ENCODE results near the gene AGAP5. TPM values are rescaled to one million over a fixed set of nuclear protein-coding genes. Genes with fewer than 3 reads are reported as not detected.
A peak's percentile ranks its signal among the peaks of the same experiment; 100 is the strongest.

The AGAP5 gene
- total and polyA plus RNA-seq, 9 of the 15 experiments (the other 6 are each of a cell fraction or from before 2014, with no cell fraction given), result 0.32 to 7.5 (median 5.3) TPM

DNA sequence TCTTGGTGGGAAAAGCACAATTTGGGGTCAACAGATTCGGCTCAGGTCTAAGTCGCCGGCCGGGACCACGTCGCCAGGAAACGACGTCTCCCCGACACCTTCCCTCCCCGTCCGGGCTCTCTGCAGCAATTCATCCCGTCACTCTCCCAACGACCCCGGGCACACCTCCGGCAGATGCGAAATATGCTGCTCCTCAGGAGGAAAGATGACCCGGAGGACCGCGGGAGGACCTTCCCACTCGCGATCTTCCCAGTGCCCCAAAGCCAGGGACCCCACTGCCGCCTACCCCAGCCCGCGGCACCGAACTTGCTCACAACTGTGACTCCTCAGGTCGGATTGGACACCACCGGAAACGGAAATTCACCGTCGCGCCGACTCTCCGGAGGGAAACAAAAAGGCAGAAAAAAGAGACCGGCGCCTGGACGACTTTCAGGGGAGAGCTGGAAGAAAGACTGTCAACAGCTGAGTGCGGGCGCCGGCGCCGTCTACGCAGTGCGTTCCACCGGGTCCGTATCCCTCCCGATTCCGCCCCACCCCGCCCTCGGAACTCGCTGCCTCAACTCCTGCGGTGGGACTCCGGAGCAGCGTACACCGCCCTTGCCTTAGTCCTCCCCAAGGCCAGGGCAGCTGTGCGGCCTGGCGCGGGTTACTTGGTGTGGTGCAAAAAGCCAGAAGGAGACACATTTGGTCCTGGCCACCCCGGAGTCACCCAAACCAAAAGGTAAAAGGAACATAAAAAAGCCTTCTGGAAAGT lies 32.4 kb upstream of the AGAP5 start:
- FAIRE-seq, result peak; percentile 79
- no peaks in the 10 kb centered on the region for H4K20me1 ChIP-seq (replicated peaks; ENCODE audit: control insufficient read depth, insufficient read depth, low read length)
- TF ChIP-seq ZNF174 (CRISPR knock-in tag; IDR thresholded peaks at IDR 0.05) (no peak), ZNF717 (CRISPR knock-in tag; IDR thresholded peaks at IDR 0.05) (no peak), MAFF (IDR thresholded peaks at IDR 0.05; ENCODE audit: low read length) (no peak), CBFA2T2 (conservative IDR thresholded peaks at IDR 0.05) (no peak), CREM (IDR thresholded peaks at IDR 0.05; ENCODE audit: low read depth) (peak; percentile 97), ZNF699 (CRISPR knock-in tag; IDR thresholded peaks at IDR 0.05; ENCODE audit: insufficient replicate concordance) (no peak), JUN (IDR thresholded peaks at IDR 0.05; ENCODE audit: borderline replicate concordance, low read depth, low read length) (no peak), JUN (CRISPR knock-in tag; IDR thresholded peaks at IDR 0.05; ENCODE audit: borderline replicate concordance) (no peak), STAT5A (IDR thresholded peaks at IDR 0.05; ENCODE audit: borderline replicate concordance, low read length) (no peak), ZFX (CRISPR knock-in tag; IDR thresholded peaks at IDR 0.05) (peak; percentile 95), MCM3 (IDR thresholded peaks at IDR 0.05) (no peak), ZNF263 (CRISPR knock-in tag; IDR thresholded peaks at IDR 0.05; ENCODE audit: borderline replicate concordance) (peak; percentile 81), CHD1 (IDR thresholded peaks at IDR 0.05; ENCODE audit: low read length) (peak; percentile 63), SRSF7 (optimal IDR thresholded peaks at IDR 0.05; ENCODE audit: low read depth, low read length) (no peak), SMARCA4 (IDR thresholded peaks at IDR 0.05) (no peak), ZBTB17 (CRISPR knock-in tag; IDR thresholded peaks at IDR 0.05) (peak; percentile 47; the same call in 1 of the 2 replicates), ZNF436 (CRISPR knock-in tag; IDR thresholded peaks at IDR 0.05) (no peak)
- TF ChIP-seq, protein P1, sequence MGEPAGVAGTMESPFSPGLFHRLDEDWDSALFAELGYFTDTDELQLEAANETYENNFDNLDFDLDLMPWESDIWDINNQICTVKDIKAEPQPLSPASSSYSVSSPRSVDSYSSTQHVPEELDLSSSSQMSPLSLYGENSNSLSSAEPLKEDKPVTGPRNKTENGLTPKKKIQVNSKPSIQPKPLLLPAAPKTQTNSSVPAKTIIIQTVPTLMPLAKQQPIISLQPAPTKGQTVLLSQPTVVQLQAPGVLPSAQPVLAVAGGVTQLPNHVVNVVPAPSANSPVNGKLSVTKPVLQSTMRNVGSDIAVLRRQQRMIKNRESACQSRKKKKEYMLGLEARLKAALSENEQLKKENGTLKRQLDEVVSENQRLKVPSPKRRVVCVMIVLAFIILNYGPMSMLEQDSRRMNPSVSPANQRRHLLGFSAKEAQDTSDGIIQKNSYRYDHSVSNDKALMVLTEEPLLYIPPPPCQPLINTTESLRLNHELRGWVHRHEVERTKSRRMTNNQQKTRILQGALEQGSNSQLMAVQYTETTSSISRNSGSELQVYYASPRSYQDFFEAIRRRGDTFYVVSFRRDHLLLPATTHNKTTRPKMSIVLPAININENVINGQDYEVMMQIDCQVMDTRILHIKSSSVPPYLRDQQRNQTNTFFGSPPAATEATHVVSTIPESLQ (CRISPR knock-in tag; IDR thresholded peaks at IDR 0.05), result 0 out of 2 replicates have a peak, but pooled peaks have one; percentile 40
- TF ChIP-seq, protein P2, sequence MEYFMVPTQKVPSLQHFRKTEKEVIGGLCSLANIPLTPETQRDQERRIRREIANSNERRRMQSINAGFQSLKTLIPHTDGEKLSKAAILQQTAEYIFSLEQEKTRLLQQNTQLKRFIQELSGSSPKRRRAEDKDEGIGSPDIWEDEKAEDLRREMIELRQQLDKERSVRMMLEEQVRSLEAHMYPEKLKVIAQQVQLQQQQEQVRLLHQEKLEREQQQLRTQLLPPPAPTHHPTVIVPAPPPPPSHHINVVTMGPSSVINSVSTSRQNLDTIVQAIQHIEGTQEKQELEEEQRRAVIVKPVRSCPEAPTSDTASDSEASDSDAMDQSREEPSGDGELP (CRISPR knock-in tag; IDR thresholded peaks at IDR 0.05; ENCODE audit: borderline replicate concordance), result peak; percentile 99
- TF ChIP-seq, protein P3, sequence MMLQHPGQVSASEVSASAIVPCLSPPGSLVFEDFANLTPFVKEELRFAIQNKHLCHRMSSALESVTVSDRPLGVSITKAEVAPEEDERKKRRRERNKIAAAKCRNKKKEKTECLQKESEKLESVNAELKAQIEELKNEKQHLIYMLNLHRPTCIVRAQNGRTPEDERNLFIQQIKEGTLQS (IDR thresholded peaks at IDR 0.05), result peak; percentile 30; the same call in 1 of the 2 replicates
- TF ChIP-seq, protein P3 (CRISPR knock-in tag; conservative IDR thresholded peaks at IDR 0.05), result peak; percentile 85

More for the DNA sequence above, 32.4 kb upstream of the AGAP5 start:
- peak; percentile 93 for ATAC-seq
- H3K4me2 ChIP-seq (ENCODE audit: insufficient read depth, low read length), result peak overlapping the region; percentile 95
- no peaks in the 10 kb centered on the region for H3K27me3 ChIP-seq (ENCODE audit: control insufficient read depth in 2 of 2, insufficient read depth in 2 of 2, low read length in 2 of 2)
- peaks cover 0 to 22% of the 10 kb centered on the region in 2 experiments; a peak in 3 of 5 replicates for H3K4me1 ChIP-seq (replicated peaks in 1 of 2; ENCODE audit: control insufficient read depth in 2 of 2, insufficient read depth in 2 of 2, low read length in 2 of 2)
- intact Hi-C loops (cut with micrococcal nuclease), result no loop called here
- no peaks in the 10 kb centered on the region for H3K9me1 ChIP-seq (ENCODE audit: control insufficient read depth, insufficient read depth, low read length)
- ChIA-PET POLR2A (interaction anchor here (0.7 to 7.0 kb wide), 14 partner anchors 9 to 633 kb away, joined by 3 to 118 read pairs (median 4); partner anchors contain the start of genes P4HA1 and SEC24C), CTCF (ENCODE audit: low intra/inter-chr PET ratio) (interaction anchor here (0.6 kb wide), 1 partner anchor 261 kb away, joined by 3 read pairs; no protein-coding TSS in a partner anchor)
- H3K9me3 ChIP-seq (replicated peaks; ENCODE audit: control insufficient read depth, insufficient read depth, low read depth, low read length), result no peaks in the 10 kb centered on the region
- H3K9ac ChIP-seq (ENCODE audit: insufficient read depth in 1 of 2, low read depth in 2 of 2, low read length in 2 of 2), result peak overlapping the region; percentile 94 to 95
- H3K79me2 ChIP-seq (ENCODE audit: control insufficient read depth, insufficient read depth, low read length), result peaks cover 37% of the 10 kb centered on the region
- under 1% methylated on average over 52 of the region's 58 CpGs for WGBS (ENCODE audit: insufficient coverage, low coverage, missing lambda C conversion rate)
- no TSS peak for BruUV-seq (replicated peaks)
- in situ Hi-C loops (cut with MboI), result no loop called here
- peaks cover 55% of the 10 kb centered on the region for H3K36me3 ChIP-seq (ENCODE audit: control insufficient read depth, insufficient read depth, low read length)
- H3K27ac ChIP-seq (ENCODE audit: extremely low read depth, low read depth, low read length), result peak overlapping the region; percentile 97
- H2AFZ ChIP-seq (ENCODE audit: low read depth, low read length), result peak overlapping the region; percentile 100
- H3K4me3 ChIP-seq, result peak overlapping the region; percentile 96
- peak; percentile 63 to 97 (median 78) for DNase-seq (ENCODE audit: extremely low read depth in 1 of 4, low spot score in 3 of 4)
